NCI-H2107 treated with DMSO at 0.1 percent for 48 hours (cell line): ENCODE data around the gene ASPDH.
A peak's percentile ranks its signal among the peaks of the same experiment; 100 is the strongest.

ENCODE experiments used
- DNase-seq: peaks from one replicate; lab custom pipeline; 2025; ENCODE audit not compliant: unreplicated experiment; lab: John Stamatoyannopoulos, UW

Gene ASPDH

DNA sequence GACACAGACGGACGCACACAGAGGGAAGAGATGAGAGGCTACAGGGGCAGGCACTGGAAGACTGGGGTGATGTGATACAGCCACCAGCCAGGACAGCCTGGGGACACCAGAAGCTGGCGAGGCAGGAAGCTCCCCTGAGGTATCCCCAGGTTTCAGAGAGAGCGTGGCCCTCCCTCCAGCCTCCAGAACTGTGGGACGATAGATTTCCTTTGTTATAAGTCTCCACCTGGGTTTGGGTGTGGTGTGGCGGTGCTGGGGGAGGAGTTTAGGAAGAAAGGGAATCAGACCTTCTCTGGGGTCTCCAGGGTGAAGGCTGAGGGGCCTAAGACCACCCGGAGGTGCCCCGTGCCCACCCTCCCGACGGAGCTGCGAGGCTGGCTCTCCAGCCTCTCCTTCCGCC lies 2.7 kb upstream of the ASPDH start:
- no peak for DNase-seq

GRCh38 chr19:50515168-50515561 lies 1.5 kb upstream of the ASPDH start:
- no peak for DNase-seq

GRCh38 chr19:50514346-50515167 lies 844 bp upstream of the ASPDH start:
- peak; percentile 47 for DNase-seq

- no peak for DNase-seq
These were observed 541 bp downstream of the ASPDH start for GRCh38 chr19:50512999-50513745.

DNA sequence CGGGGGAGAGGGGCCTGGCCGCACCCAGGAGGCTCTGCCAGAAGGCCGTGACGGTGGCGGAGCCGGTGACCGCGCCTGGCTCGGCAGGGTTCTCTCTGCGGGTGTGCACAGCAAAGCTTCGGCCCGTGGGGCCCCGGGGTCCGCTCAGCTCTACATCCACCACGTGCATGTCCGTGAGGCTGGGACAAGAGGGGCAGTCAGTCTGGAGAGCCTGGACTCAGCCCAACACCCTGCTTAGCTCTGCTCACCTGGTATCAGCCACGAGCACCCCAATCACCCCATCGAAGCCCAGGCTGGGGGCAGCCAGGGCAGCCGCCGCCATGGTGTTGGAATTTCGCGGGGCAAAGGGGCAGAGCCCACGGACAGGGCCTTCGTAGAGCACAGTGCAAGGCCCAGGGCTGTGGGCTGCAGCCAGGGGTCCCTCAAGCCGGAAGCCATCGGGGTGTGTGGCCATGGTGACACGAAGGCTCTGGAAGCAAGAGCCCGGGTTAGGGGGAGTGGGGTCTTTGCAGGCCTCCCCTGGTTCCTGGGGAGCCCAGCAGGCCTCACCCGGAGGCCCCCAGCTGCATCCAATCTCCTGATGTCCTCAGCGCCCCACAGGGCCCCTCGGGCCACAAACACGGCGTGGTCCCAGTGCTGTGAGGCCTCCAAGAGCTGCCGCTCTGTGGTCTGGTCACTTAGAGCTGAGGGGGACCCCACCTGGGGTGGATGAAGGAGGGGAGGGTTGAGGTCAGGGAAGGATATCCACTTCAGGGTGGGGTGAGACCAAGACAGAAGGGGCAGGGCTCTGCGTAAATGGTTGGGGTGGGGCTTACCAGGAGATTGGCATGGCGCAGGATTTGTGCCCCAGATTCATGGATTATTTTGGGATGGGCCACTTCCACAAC lies 1.4 kb downstream of the ASPDH start:
- no peak for DNase-seq

GRCh38 chr19:50511069-50511822 lies 2.5 kb downstream of the ASPDH start, which contains the start of gene JOSD2:
TSS of gene JOSD2 (minus strand) at chr19:50511191. CDS start at chr19:50510431, 760 bp downstream.
- DNase-seq = peak; percentile 95

- DNase-seq = peak; percentile 45
These were observed 3.0 kb downstream of the ASPDH start for GRCh38 chr19:50510700-50511068.

- no peak for DNase-seq
These were observed 3.5 kb downstream of the ASPDH start for GRCh38 chr19:50510121-50510670.

DNA sequence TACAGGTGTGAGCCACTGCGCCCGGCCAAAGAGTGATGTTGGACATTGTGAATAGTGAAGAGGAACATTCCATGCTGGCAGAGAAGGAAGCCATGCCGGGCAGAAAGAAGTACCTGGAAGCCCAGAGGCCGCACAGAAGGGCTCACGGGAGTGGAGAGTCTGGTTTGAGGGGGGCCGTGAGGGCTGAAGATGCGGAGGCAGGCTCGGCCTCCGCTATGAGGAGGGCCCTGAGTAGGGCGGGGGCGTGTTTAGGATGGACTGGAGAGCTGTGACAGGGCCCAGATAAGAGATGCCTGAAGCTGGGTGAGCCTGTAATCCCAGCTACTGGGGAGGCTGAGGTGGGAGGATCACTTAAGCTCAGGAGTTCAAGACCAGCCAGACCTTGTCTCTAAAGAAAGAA lies 4.3 kb downstream of the ASPDH start:
- DNase-seq = no peak

DNA sequence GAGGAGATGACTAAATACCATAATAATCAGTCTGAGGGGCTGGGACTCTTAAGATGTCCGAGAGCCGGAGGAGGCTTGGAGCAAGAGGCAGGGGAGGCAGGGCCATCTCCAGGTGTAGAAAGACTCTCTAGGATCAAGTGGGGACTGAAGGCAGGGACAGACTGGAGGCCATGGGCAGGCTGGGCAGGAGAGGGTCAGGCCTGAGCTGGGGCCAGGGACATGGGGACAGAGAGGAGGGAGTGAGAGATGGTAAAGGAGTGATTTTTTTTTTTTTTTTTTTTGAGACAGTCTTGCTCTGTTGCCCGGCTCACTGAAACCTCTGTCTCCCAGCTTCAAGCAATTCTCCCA lies 4.9 kb downstream of the ASPDH start:
- DNase-seq = no peak

- no peak for DNase-seq
These were observed 6.3 kb downstream of the ASPDH start for GRCh38 chr19:50507376-50507775.

DNA sequence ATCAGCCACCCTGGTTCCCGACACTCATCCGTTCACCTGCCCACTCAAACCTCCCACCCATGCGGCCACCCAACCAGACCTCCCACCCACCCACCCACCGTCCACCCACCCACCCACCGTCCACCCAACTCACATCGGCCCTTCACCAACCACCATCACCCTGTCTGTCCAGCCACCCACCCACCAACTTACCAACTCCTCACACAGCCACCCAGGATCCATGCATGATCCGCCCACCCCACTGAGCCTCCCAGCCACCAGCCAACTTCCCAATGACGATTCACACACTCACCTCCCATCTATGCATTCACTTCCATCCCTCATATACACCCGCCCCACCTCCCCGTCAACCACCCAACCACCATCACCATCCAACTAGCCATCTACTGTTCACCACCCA lies 7.0 kb downstream of the ASPDH start:
- no peak for DNase-seq

- DNase-seq = no peak
These were observed 7.7 kb downstream of the ASPDH start for GRCh38 chr19:50505856-50506611.

GRCh38 chr19:50501568-50502475 lies 11.9 kb downstream of the ASPDH start:
- no peak for DNase-seq

GRCh38 chr19:50501186-50501567 lies 12.5 kb downstream of the ASPDH start:
- DNase-seq = no peak

- no peak for DNase-seq
These were observed 13.0 kb downstream of the ASPDH start for GRCh38 chr19:50500753-50501151.

- peak; percentile 11 for DNase-seq
These were observed 13.5 kb downstream of the ASPDH start for GRCh38 chr19:50500060-50500752.
